Lung (tissue), 12 donors: ENCODE results near the gene TNFRSF19. TPM values are rescaled to one million over a fixed set of nuclear protein-coding genes. Genes with fewer than 3 reads are reported as not detected.
A peak's percentile ranks its signal among the peaks of the same experiment; 100 is the strongest.

Source experiments
- ATAC-seq: fragments of 200-7000 bp; cut with Tn5 transposase; one replicate; pipeline ENCODE4 v1.9.1; 2020; ENCODE audit warnings: moderate number of reproducible peaks; ENCODE audit not compliant: insufficient read depth, low FRiP score
- DNase-seq, 3 donors: peaks; one replicate each; pipeline ENCODE4 v3.0.0-alpha.2; 2013 to 2017
- H3K27ac ChIP-seq, 2 donors: one replicate each; pipeline ENCODE4 v1.5.1; 2013; ENCODE audit warnings: mild to moderate bottlenecking in 2 of 2, moderate library complexity in 2 of 2, control low read depth in 1 of 2, inconsistent platforms in 1 of 2, low read depth in 1 of 2, low read length in 1 of 2
- H3K27me3 ChIP-seq, 3 donors: one replicate each; pipeline ENCODE4 v1.5.1; 2013; ENCODE audit warnings: low read length in 2 of 3; ENCODE audit not compliant: control insufficient read depth in 3 of 3, insufficient read depth in 3 of 3
- H3K36me3 ChIP-seq, 4 donors: one replicate each; pipeline ENCODE4 v1.5.1; 2013; ENCODE audit warnings: low read length in 4 of 4, mild to moderate bottlenecking in 1 of 4, moderate library complexity in 1 of 4; ENCODE audit not compliant: control insufficient read depth in 4 of 4, insufficient read depth in 4 of 4
- H3K4me1 ChIP-seq, 5 donors: one replicate each; pipeline ENCODE4 v1.5.1; 2013; ENCODE audit warnings: low read length in 5 of 5, mild to moderate bottlenecking in 2 of 5, moderate library complexity in 1 of 5; ENCODE audit not compliant: control insufficient read depth in 5 of 5, insufficient read depth in 5 of 5
- H3K4me3 ChIP-seq: one replicate; pipeline ENCODE4 v1.5.1; 2013; ENCODE audit warnings: mild to moderate bottlenecking, control low read depth, moderate library complexity
- H3K9ac ChIP-seq, 2 donors: one replicate each; pipeline ENCODE4 v1.5.1; 2013; ENCODE audit warnings: low read length in 2 of 2, control low read depth in 1 of 2; ENCODE audit not compliant: insufficient read depth in 1 of 2
- H3K9me3 ChIP-seq, 4 donors: one replicate each; pipeline ENCODE4 v1.5.1; 2013; ENCODE audit warnings: low read length in 3 of 4, mild to moderate bottlenecking in 1 of 4, moderate library complexity in 1 of 4; ENCODE audit not compliant: control insufficient read depth in 4 of 4, insufficient read depth in 3 of 4
- WGBS, 2 donors: extraction: QIAGEN DNeasy Blood & Tissue Kit; methylation state at CpG; one replicate each; pipeline ENCODE4 v1.1.7; 2013; 5-methylcytosine and 5-hydroxymethylcytosine counted together
- polyA plus RNA-seq, 2 donors: library from polyadenylated mRNA; stranded (reverse); fragments of 200-250 nt; gene quantifications; one replicate each; pipeline ENCODE4 v1.2.1, GENCODE V29; 2013
- total RNA-seq, 2 donors: library from RNA; depleted of rRNA in 1 of 2; stranded (reverse); fragments of >200 nt in 1 of 2; gene quantifications; one replicate each; pipeline ENCODE4 v1.2.1, GENCODE V29; 2014 to 2021
- TF ChIP-seq, protein P1 (sequence below): IDR thresholded peaks from 2 replicates; pipeline ENCODE4 v1.5.1; 2012; ENCODE audit warnings: mild to moderate bottlenecking; ENCODE audit errors: control extremely low read depth, extremely low read depth
- donor health status: control.
- donor health status: control.
- donor health status: Bipolar disorder and iron deficiency.
- donor health status: healthy.
- donor health status: DM: yes; HTN: yes; CAD: no.

Gene TNFRSF19
- total and polyA plus RNA-seq, 4 donors: 9.5 to 68.0 (median 34.7) TPM

DNA sequence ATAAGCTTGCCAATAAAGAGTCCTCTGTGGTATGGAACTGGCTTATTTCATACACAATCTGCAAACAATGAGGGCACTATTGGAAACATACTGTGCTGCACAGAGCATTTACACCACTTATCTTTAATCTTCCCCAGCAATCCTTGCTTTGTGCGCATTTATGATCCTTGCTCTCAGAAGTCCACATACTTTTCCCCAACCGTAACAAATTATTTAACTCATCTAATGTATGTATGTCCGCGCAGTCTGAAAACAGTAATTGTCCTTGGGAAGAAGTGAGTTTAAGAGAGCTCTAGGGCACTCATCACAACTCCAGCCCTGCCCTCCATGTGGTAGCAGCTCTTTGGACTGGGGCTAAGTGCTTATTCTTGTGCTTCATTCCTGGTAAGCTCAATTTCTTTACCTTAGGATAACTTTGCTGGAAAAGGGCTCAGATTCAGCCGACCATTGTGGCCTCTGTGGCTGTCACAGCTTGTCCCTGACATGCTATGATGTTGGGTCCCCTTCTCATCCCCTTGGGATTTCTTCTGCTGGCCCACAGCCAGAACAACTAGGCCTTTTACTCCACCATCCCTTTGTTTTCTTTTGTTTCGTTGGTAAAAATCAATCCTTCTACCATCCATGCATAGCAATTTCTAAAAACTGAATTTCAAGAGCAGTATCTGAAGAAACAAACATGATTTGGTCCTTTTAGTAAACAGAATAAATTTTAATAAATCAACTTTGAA lies 152.7 kb downstream of the TNFRSF19 start:
- Histone ChIP-seq H3K9ac (peak overlapping the region in 1 of 2 donors; percentile 8), H3K36me3 (peaks cover 0 to 6% (median 0%) of the 10 kb centered on the region in 4 donors), H3K9me3 (no peaks in the 10 kb centered on the region), H3K27me3 (no peaks in the 10 kb centered on the region), H3K4me3 (no peak overlapping the region), H3K4me1 (peaks cover 0 to 37% (median 7%) of the 10 kb centered on the region in 5 donors), H3K27ac (no peak overlapping the region)
- DNase-seq: no peak
- TF ChIP-seq, protein P1, sequence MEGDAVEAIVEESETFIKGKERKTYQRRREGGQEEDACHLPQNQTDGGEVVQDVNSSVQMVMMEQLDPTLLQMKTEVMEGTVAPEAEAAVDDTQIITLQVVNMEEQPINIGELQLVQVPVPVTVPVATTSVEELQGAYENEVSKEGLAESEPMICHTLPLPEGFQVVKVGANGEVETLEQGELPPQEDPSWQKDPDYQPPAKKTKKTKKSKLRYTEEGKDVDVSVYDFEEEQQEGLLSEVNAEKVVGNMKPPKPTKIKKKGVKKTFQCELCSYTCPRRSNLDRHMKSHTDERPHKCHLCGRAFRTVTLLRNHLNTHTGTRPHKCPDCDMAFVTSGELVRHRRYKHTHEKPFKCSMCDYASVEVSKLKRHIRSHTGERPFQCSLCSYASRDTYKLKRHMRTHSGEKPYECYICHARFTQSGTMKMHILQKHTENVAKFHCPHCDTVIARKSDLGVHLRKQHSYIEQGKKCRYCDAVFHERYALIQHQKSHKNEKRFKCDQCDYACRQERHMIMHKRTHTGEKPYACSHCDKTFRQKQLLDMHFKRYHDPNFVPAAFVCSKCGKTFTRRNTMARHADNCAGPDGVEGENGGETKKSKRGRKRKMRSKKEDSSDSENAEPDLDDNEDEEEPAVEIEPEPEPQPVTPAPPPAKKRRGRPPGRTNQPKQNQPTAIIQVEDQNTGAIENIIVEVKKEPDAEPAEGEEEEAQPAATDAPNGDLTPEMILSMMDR: no peak
- ATAC-seq: no peak
- WGBS, 2 donors: 76 to 90% methylated on average over 6 of the region's 6 CpGs

DNA sequence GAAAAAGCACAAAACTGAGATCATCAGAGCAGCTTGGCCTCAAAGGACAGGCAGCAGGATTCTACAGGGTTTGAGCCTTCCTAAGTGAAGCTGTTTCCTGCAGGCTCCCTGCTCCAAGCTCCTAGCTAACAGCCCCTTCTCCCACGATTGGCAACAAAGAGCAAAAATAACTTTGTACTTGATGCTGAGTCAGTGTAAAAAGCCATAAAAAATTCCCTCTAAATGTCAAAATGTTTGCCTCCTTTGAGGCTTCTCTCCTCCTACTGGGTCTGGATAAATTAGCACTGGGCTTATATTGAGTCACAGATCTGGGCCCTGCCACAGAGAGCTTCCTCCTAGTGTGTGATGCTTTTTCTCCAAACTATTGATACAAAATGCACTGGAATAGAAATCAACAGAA lies 153.3 kb downstream of the TNFRSF19 start:
- H3K9me3 ChIP-seq: no peaks in the 10 kb centered on the region
- peak; percentile 21 to 79 (median 58) for DNase-seq
- H3K27ac ChIP-seq: no peak overlapping the region
- peaks cover 0 to 31% (median 7%) of the 10 kb centered on the region in 5 donors for H3K4me1 ChIP-seq
- H3K4me3 ChIP-seq: no peak overlapping the region
- WGBS, 2 donors: 41 to 48% methylated on average over 1 of the region's 1 CpG
- peak overlapping the region in 1 of 2 donors; percentile 8 for H3K9ac ChIP-seq
- H3K27me3 ChIP-seq: no peaks in the 10 kb centered on the region
- H3K36me3 ChIP-seq: peaks cover 0 to 9% (median 0%) of the 10 kb centered on the region in 4 donors
- peak; percentile 41 for ATAC-seq
- TF ChIP-seq, protein P1: no peak

DNA sequence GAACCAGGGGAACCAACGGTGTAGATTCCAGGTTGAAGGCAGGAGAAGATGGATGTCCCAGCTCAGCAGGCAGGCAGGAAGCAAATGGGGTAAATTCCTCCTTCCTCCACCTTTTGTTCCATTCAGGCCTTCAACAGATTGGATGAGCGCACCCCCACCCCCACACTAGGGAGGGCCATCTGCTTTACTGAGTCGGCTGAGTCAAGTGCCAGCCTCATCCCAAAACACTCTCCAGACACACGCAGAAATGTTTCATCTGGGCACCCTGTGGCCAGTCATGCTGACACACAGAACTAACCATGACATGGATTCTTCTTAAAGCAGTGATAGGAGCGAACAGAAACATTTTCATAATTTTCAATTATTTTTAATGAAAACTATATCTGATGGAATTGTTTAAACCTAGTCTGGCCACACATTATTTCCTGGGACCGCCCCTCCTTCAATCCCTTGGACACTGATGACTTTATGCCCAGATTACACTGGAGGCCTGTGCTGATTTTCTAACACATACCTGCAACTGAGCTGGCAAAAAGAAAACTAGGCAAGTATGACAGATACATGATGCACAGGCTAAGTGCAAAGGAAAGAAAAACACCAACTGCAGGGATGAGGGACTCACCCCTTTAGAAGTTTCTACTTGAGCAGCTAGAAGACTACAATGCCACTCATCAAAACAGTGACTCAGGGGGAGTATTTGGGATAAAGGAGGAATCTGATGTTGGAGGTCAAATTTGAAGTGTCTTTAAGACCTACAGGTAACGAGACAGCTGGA lies 154.2 kb downstream of the TNFRSF19 start:
- peaks cover 0 to 9% (median 3%) of the 10 kb centered on the region in 4 donors for H3K36me3 ChIP-seq
- WGBS, 2 donors: 86 to 94% methylated on average over 7 of the region's 7 CpGs
- H3K4me1 ChIP-seq: peaks cover 0 to 22% (median 7%) of the 10 kb centered on the region in 5 donors
- TF ChIP-seq, protein P1: no peak
- no peak overlapping the region for H3K9ac ChIP-seq
- no peaks in the 10 kb centered on the region for H3K9me3 ChIP-seq
- no peak for ATAC-seq
- no peak for DNase-seq
- H3K4me3 ChIP-seq: no peak overlapping the region
- peak overlapping the region in 1 of 2 donors; percentile 60 for H3K27ac ChIP-seq
- H3K27me3 ChIP-seq: no peaks in the 10 kb centered on the region

Other genes with a start within 250 kb of the TNFRSF19 start
- gene SACS, start 136.7 kb upstream of the TNFRSF19 start, total RNA-seq: 10 to 100 TPM; 11.3 to 21.7 TPM
- 1 to 10 TPM; 2.5 to 2.6 TPM for gene SACS, start 136.7 kb upstream of the TNFRSF19 start, polyA plus RNA-seq